Hepatocyte (in vitro differentiated cells): ENCODE data around the gene FAM20A.

Experiments used
- CTCF ChIP-seq: fragments of 200-600 bp; sonication (generic); IDR thresholded peaks from 2 replicates; pipeline ENCODE4 v1.5.1; 2016; ENCODE audit warnings: antibody characterized with exemption, mild to moderate bottlenecking; ENCODE audit not compliant: poor library complexity
- EZH2 ChIP-seq: fragments of 200-600 bp; sonication (generic); IDR thresholded peaks from 2 replicates; pipeline ENCODE4 v1.6.1; 2016; ENCODE audit warnings: antibody characterized with exemption, mild to moderate bottlenecking, borderline replicate concordance

- TF ChIP-seq CTCF (no peak), EZH2 (no peak)
Measured at GRCh38 chr17:68527314-68527713, 73.9 kb downstream of the FAM20A start.
